ENCODE data around the gene VMP1. TPM values are rescaled to one million over a fixed set of nuclear protein-coding genes. Genes with fewer than 3 reads are reported as not detected.
"Not testable (repeated sequence)": the region's sequence is repeated elsewhere in the genome, so short reads cannot be mapped to it uniquely, and the experiment has no call there.

VMP1 gene
- total and polyA plus RNA-seq, 5 experiments from 2014 or later = 39.8 to 65.1 (median 57.1) TPM

- Mint-ChIP-seq H3K4me3 (no peak overlapping the region), H3K36me3 (no peaks in the 10 kb centered on the region), H3K4me1 (peaks cover 7 to 36% (median 21%) of the 10 kb centered on the region in 4 donors), H3K27ac (no peak overlapping the region), H3K9me3 (no peaks in the 10 kb centered on the region), H3K27me3 (no peaks in the 10 kb centered on the region)
- POLR2A ChIA-PET = no interaction called here
- DNase-seq = no peak
- ATAC-seq = no peak
These were observed 144.3 kb downstream of the VMP1 start for GRCh38 chr17:59851439-59852375.

- H3K27me3 Mint-ChIP-seq, H3K36me3 Mint-ChIP-seq, DNase-seq, H3K9me3 Mint-ChIP-seq, ATAC-seq, POLR2A ChIA-PET, H3K4me3 Mint-ChIP-seq: not testable (repeated sequence)
- H3K4me1 Mint-ChIP-seq = peaks cover 4 to 27% (median 17%) of the 10 kb centered on the region in 4 donors
- H3K27ac Mint-ChIP-seq = peak overlapping the region in 3 of 10 donors; percentile 24 to 87 (median 55)
These were observed 145.4 kb downstream of the VMP1 start for GRCh38 chr17:59852847-59853167.

GRCh38 chr17:59853168-59853918 lies 145.9 kb downstream of the VMP1 start:
- Mint-ChIP-seq H3K27ac (peak overlapping the region in 2 of 10 donors; percentile 55 to 87), H3K4me3 (peak overlapping the region in 1 of 10 donors; percentile 40), H3K4me1 (peaks cover 4 to 23% (median 17%) of the 10 kb centered on the region in 4 donors), H3K27me3 (no peaks in the 10 kb centered on the region), H3K36me3 (peaks cover 0 to 3% (median 0%) of the 10 kb centered on the region in 3 donors), H3K9me3 (no peaks in the 10 kb centered on the region)
- ATAC-seq (peak; percentile 42 to 54), DNase-seq (peak in 2 of 10 donors; percentile 5 to 35)
- POLR2A ChIA-PET = no interaction called here

GRCh38 chr17:59853919-59854729 lies 146.7 kb downstream of the VMP1 start:
- peaks cover under 1 to 17% (median 12%) of the 10 kb centered on the region in 4 donors for H3K4me1 Mint-ChIP-seq
- H3K27ac Mint-ChIP-seq = peak overlapping the region in 2 of 10 donors; percentile 55 to 87
- H3K36me3 Mint-ChIP-seq, DNase-seq, POLR2A ChIA-PET, ATAC-seq, H3K9me3 Mint-ChIP-seq, H3K27me3 Mint-ChIP-seq: not testable (repeated sequence)
- H3K4me3 Mint-ChIP-seq = peak overlapping the region in 1 of 10 donors; percentile 24

- Mint-ChIP-seq H3K9me3 (no peaks in the 10 kb centered on the region), H3K27ac (peak overlapping the region in 5 of 10 donors; percentile 21 to 96 (median 33)), H3K4me3 (no peak overlapping the region), H3K27me3 (no peaks in the 10 kb centered on the region), H3K4me1 (peaks cover 0 to 15% (median 8%) of the 10 kb centered on the region in 4 donors), H3K36me3 (peaks cover 0 to 36% (median 11%) of the 10 kb centered on the region in 3 donors)
- DNase-seq (no peak), ATAC-seq (no peak)
- POLR2A ChIA-PET = no interaction called here
These were observed 149.7 kb downstream of the VMP1 start for GRCh38 chr17:59856859-59857794.

- H3K27me3 Mint-ChIP-seq = no peaks in the 10 kb centered on the region
- DNase-seq (no peak), ATAC-seq (no peak)
- POLR2A ChIA-PET = no interaction called here
- H3K9me3 Mint-ChIP-seq = no peaks in the 10 kb centered on the region
- no peak overlapping the region for H3K4me3 Mint-ChIP-seq
- H3K36me3 Mint-ChIP-seq = peaks cover 0 to 46% (median 15%) of the 10 kb centered on the region in 3 donors
- peaks cover 0 to 9% (median 4%) of the 10 kb centered on the region in 4 donors for H3K4me1 Mint-ChIP-seq
- peak overlapping the region in 3 of 10 donors; percentile 3 to 96 (median 33) for H3K27ac Mint-ChIP-seq
These were observed 150.8 kb downstream of the VMP1 start for GRCh38 chr17:59858167-59858816.

GRCh38 chr17:59858932-59859331 lies 151.5 kb downstream of the VMP1 start:
- peaks cover 0 to 52% (median 17%) of the 10 kb centered on the region in 3 donors for H3K36me3 Mint-ChIP-seq

GRCh38 chr17:59859444-59860025 lies 152.1 kb downstream of the VMP1 start:
- no peaks in the 10 kb centered on the region for H3K9me3 Mint-ChIP-seq
- peak overlapping the region in 4 of 10 donors; percentile 33 to 96 (median 44) for H3K27ac Mint-ChIP-seq
- peaks cover 0 to 56% (median 17%) of the 10 kb centered on the region in 3 donors for H3K36me3 Mint-ChIP-seq
- no peaks in the 10 kb centered on the region for H3K27me3 Mint-ChIP-seq
- ATAC-seq = peak in 1 of 2 donors; percentile 33
- H3K4me1 Mint-ChIP-seq = peaks cover 0 to 7% (median under 1%) of the 10 kb centered on the region in 4 donors
- DNase-seq = peak in 1 of 10 donors; percentile 21
- POLR2A ChIA-PET = interaction anchor here (0.6 kb wide), 2 partner anchors 22 to 99 kb away, joined by 5 to 7 read pairs; no protein-coding TSS in a partner anchor
- no peak overlapping the region for H3K4me3 Mint-ChIP-seq

More at GRCh38 chr17:59858932-59859331, 151.5 kb downstream of the VMP1 start:
- Mint-ChIP-seq H3K27ac (peak overlapping the region in 3 of 10 donors; percentile 33 to 96 (median 39)), H3K4me1 (peaks cover 0 to 7% (median under 1%) of the 10 kb centered on the region in 4 donors), H3K4me3 (no peak overlapping the region), H3K27me3 (no peaks in the 10 kb centered on the region), H3K9me3 (no peaks in the 10 kb centered on the region)
- ATAC-seq = no peak
- POLR2A ChIA-PET = no interaction called here
- no peak for DNase-seq

- peaks cover 0 to 5% (median 2%) of the 10 kb centered on the region in 4 donors for H3K4me1 Mint-ChIP-seq
- no peaks in the 10 kb centered on the region for H3K27me3 Mint-ChIP-seq
- peak overlapping the region in 2 of 10 donors; percentile 19 to 53 for H3K27ac Mint-ChIP-seq
- no peak for DNase-seq
- H3K9me3 Mint-ChIP-seq = no peaks in the 10 kb centered on the region
- no peak overlapping the region for H3K4me3 Mint-ChIP-seq
- H3K36me3 Mint-ChIP-seq = peaks cover 0 to 83% (median 19%) of the 10 kb centered on the region in 3 donors
- ATAC-seq = no peak
- POLR2A ChIA-PET = no interaction called here
These were observed 156.2 kb downstream of the VMP1 start for GRCh38 chr17:59863616-59864015.

GRCh38 chr17:59869941-59870218 lies 162.4 kb downstream of the VMP1 start:
- Mint-ChIP-seq H3K27ac (peak overlapping the region in 2 of 10 donors; percentile 13 to 16), H3K4me3 (no peak overlapping the region), H3K9me3 (no peaks in the 10 kb centered on the region), H3K27me3 (no peaks in the 10 kb centered on the region), H3K4me1 (peaks cover 0 to 4% (median 1%) of the 10 kb centered on the region in 4 donors), H3K36me3 (peaks cover 0 to 75% (median 11%) of the 10 kb centered on the region in 3 donors)
- POLR2A ChIA-PET = interaction anchor here (0.7 kb wide), 1 partner anchor 58 kb away, joined by 3 read pairs; no protein-coding TSS in a partner anchor
- DNase-seq = no peak
- no peak for ATAC-seq

All from naive thymus-derived CD8-positive, alpha-beta T cell (primary cell).